H9 (cell line): Measurements from ENCODE around the gene OR2T1. TPM values are rescaled to one million over a fixed set of nuclear protein-coding genes. Genes with fewer than 3 reads are reported as not detected.
"Not testable (repeated sequence)": the region's sequence is repeated elsewhere in the genome, so short reads cannot be mapped to it uniquely, and the experiment has no call there.

ENCODE experiments used
- DNase-seq: peaks from one replicate; pipeline ENCODE4 v3.0.0-alpha.2; 2017
- H2AFZ ChIP-seq: one replicate; pipeline ENCODE4 v1.6.1; 2013; ENCODE audit warnings: mild to moderate bottlenecking, low read length, control low read depth, moderate library complexity
- H2AK5ac ChIP-seq: 2 replicates; pipeline ENCODE4 v1.6.1; 2013; ENCODE audit warnings: low read length, control low read depth, mixed read lengths; ENCODE audit not compliant: insufficient read length
- H2BK120ac ChIP-seq: one replicate; pipeline ENCODE4 v1.6.1; 2013; ENCODE audit warnings: low read depth, mild to moderate bottlenecking, low read length, control low read depth, inconsistent platforms; ENCODE audit not compliant: poor library complexity, severe bottlenecking
- H2BK12ac ChIP-seq: 2 replicates; pipeline ENCODE4 v1.6.1; 2013; ENCODE audit warnings: low read length, control low read depth, mixed read lengths, low read depth; ENCODE audit not compliant: insufficient read length
- H2BK15ac ChIP-seq: 2 replicates; pipeline ENCODE4 v1.6.1; 2013; ENCODE audit warnings: low read depth, low read length, control low read depth
- H2BK20ac ChIP-seq: one replicate; pipeline ENCODE4 v1.6.1; 2013; ENCODE audit warnings: low read depth, mild to moderate bottlenecking, low read length, control low read depth, inconsistent platforms; ENCODE audit not compliant: poor library complexity, severe bottlenecking
- H2BK5ac ChIP-seq: 2 replicates; pipeline ENCODE4 v1.6.1; 2013; ENCODE audit warnings: low read length, control low read depth, mixed read lengths; ENCODE audit not compliant: insufficient read length
- H3K14ac ChIP-seq: 2 replicates; pipeline ENCODE4 v1.6.1; 2013; ENCODE audit warnings: low read length, control low read depth; ENCODE audit not compliant: insufficient read depth
- H3K18ac ChIP-seq: 2 replicates; pipeline ENCODE4 v1.6.1; 2013; ENCODE audit warnings: low read depth, mild to moderate bottlenecking, mixed read lengths, low read length, control low read depth; ENCODE audit not compliant: insufficient read length
- H3K23ac ChIP-seq: 2 replicates; pipeline ENCODE4 v1.6.1; 2013; ENCODE audit warnings: low read length, control low read depth, mixed read lengths, low read depth; ENCODE audit not compliant: insufficient read length
- H3K23me2 ChIP-seq: 2 replicates; pipeline ENCODE4 v1.6.1; 2013; ENCODE audit warnings: low read depth, mild to moderate bottlenecking, mixed read lengths, low read length, control low read depth; ENCODE audit not compliant: insufficient read length, poor library complexity, severe bottlenecking
- H3K27ac ChIP-seq: 2 replicates; pipeline ENCODE4 v1.5.1; 2013; ENCODE audit warnings: low read length, control low read depth, mixed read lengths, low read depth; ENCODE audit not compliant: insufficient read length
- H3K27me3 ChIP-seq: 2 replicates; pipeline ENCODE4 v1.6.1; 2013; ENCODE audit warnings: low read length, control low read depth, inconsistent platforms; ENCODE audit not compliant: insufficient read depth
- H3K4ac ChIP-seq: 2 replicates; pipeline ENCODE4 v1.6.1; 2013; ENCODE audit warnings: low read depth, mild to moderate bottlenecking, control low read depth, inconsistent platforms, low read length, moderate library complexity
- H3K4me1 ChIP-seq: 2 replicates; pipeline ENCODE4 v1.6.1; 2013; ENCODE audit warnings: low read length, control low read depth, inconsistent platforms; ENCODE audit not compliant: insufficient read depth
- H3K4me2 ChIP-seq: 2 replicates; pipeline ENCODE4 v1.6.1; 2013; ENCODE audit warnings: low read length, control low read depth, mixed read lengths; ENCODE audit not compliant: insufficient read length, insufficient read depth
- H3K56ac ChIP-seq: 2 replicates; pipeline ENCODE4 v1.6.1; 2013; ENCODE audit warnings: low read depth, mild to moderate bottlenecking, mixed read lengths, low read length, control low read depth; ENCODE audit not compliant: insufficient read length
- H3K79me1 ChIP-seq: 2 replicates; pipeline ENCODE4 v1.6.1; 2013; ENCODE audit warnings: low read depth, mild to moderate bottlenecking, moderate library complexity, low read length, control low read depth, inconsistent platforms; ENCODE audit not compliant: insufficient read depth, poor library complexity, severe bottlenecking
- H3K79me2 ChIP-seq: 2 replicates; pipeline ENCODE4 v1.6.1; 2013; ENCODE audit warnings: low read length, control low read depth, inconsistent platforms; ENCODE audit not compliant: insufficient read depth
- H3K9ac ChIP-seq: 2 replicates; pipeline ENCODE4 v1.6.1; 2013; ENCODE audit warnings: low read length, control low read depth, mixed read lengths; ENCODE audit not compliant: insufficient read length; ENCODE audit errors: extremely low read depth
- H3K9me3 ChIP-seq: one replicate; pipeline ENCODE4 v1.6.1; 2013; ENCODE audit warnings: low read depth, low read length, inconsistent platforms; ENCODE audit not compliant: control insufficient read depth
- H3T11ph ChIP-seq: one replicate; pipeline ENCODE4 v1.6.1; 2013; ENCODE audit warnings: mild to moderate bottlenecking, low read length, control low read depth, inconsistent platforms
- H4K20me1 ChIP-seq: one replicate; pipeline ENCODE4 v1.6.1; 2013; ENCODE audit not compliant: control insufficient read depth, insufficient read length, insufficient read depth
- H4K5ac ChIP-seq: 2 replicates; pipeline ENCODE4 v1.6.1; 2013; ENCODE audit warnings: low read depth, mild to moderate bottlenecking, mixed read lengths, low read length, control low read depth; ENCODE audit not compliant: insufficient read length
- H4K8ac ChIP-seq: replicated peaks from 2 replicates; pipeline ENCODE4 v1.6.1; 2013; ENCODE audit warnings: low read length, control low read depth, mixed read lengths, low read depth; ENCODE audit not compliant: insufficient read length
- H4K91ac ChIP-seq: 2 replicates; pipeline ENCODE4 v1.6.1; 2013; ENCODE audit warnings: low read depth, mild to moderate bottlenecking, moderate library complexity, mixed read lengths, low read length, control low read depth; ENCODE audit not compliant: insufficient read length
- H3K27ac Mint-ChIP-seq, 3 experiments: 2 replicates in 2 of 3; 3 replicates in 1 of 3; pipeline ENCODE4 v1.8.0; 2020 to 2021; ENCODE audit warnings: mixed read lengths in 3 of 3, mild to moderate bottlenecking in 1 of 3, moderate library complexity in 1 of 3
- H3K27me3 Mint-ChIP-seq: 2 replicates; pipeline ENCODE4 v1.8.0; 2021; ENCODE audit warnings: low read depth, mild to moderate bottlenecking, moderate library complexity, mixed read lengths
- H3K36me3 Mint-ChIP-seq, 3 experiments: 2 replicates in 2 of 3; 3 replicates in 1 of 3; pipeline ENCODE4 v1.8.0; 2020 to 2021; ENCODE audit warnings: low read depth in 3 of 3, mixed read lengths in 3 of 3; ENCODE audit not compliant: insufficient read depth in 1 of 3
- H3K4me1 Mint-ChIP-seq, 2 experiments: 2 replicates each; pipeline ENCODE4 v1.8.0; 2020; ENCODE audit warnings: mixed read lengths in 2 of 2
- H3K4me3 Mint-ChIP-seq, 2 experiments: 2 replicates in 1 of 2; 3 replicates in 1 of 2; pipeline ENCODE4 v1.8.0; 2020 to 2021; ENCODE audit warnings: mild to moderate bottlenecking in 2 of 2, mixed read lengths in 2 of 2, moderate library complexity in 1 of 2
- H3K9me3 Mint-ChIP-seq, 2 experiments: 2 replicates in 1 of 2; 3 replicates in 1 of 2; pipeline ENCODE4 v1.8.0; 2020; ENCODE audit warnings: mild to moderate bottlenecking in 2 of 2, mixed read lengths in 2 of 2, moderate library complexity in 1 of 2
- WGBS: extraction: QIAGEN DNeasy Blood & Tissue Kit; methylation state at CpG from one replicate; pipeline ENCODE4 v1.1.7; 2013; ENCODE audit warnings: missing lambda C conversion rate, low lambda C conversion rate, mixed read lengths; ENCODE audit not compliant: insufficient read length; ENCODE audit errors: extremely low coverage; 5-methylcytosine and 5-hydroxymethylcytosine counted together
- total RNA-seq: library from RNA; stranded (reverse); gene quantifications from 2 replicates; pipeline ENCODE4 v1.2.1, GENCODE V29; 2021

OR2T1 gene
- total RNA-seq, 1 experiment from 2014 or later, result not detected

DNA sequence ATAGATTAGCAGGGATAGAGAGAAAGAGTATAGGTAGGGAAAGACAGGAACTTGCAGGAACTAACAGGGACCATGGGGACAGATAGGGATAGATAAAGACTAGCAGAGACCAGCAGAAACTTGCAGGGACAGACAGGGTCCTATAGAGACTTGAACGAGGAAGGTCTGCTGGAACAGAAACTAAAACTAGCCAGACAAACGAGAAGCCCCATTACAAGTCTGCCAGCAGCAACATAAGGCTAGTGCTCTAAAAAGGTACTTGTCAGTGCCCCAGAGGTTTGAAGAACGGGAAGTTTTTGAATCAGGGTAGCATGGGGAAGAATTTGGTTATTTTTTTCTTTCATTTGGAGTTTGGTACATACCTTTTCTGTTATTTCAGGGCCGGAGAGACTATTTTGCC lies 29.4 kb downstream of the OR2T1 start:
- not testable (repeated sequence) for H2BK5ac ChIP-seq, H4K5ac ChIP-seq, H3K4me1 Mint-ChIP-seq, H2AK5ac ChIP-seq, H3K27ac ChIP-seq, H3K23me2 ChIP-seq, H2BK120ac ChIP-seq, H4K8ac ChIP-seq, H3K14ac ChIP-seq, H2BK20ac ChIP-seq, H4K20me1 ChIP-seq, H3K56ac ChIP-seq, H3K18ac ChIP-seq, H3K23ac ChIP-seq, H3T11ph ChIP-seq, H3K4me3 Mint-ChIP-seq, H3K4me1 ChIP-seq, H2BK15ac ChIP-seq, H3K79me2 ChIP-seq, H3K9ac ChIP-seq, H3K27me3 Mint-ChIP-seq, H3K4me2 ChIP-seq, DNase-seq, H3K79me1 ChIP-seq, H3K4ac ChIP-seq, H4K91ac ChIP-seq, H3K27me3 ChIP-seq, H2BK12ac ChIP-seq, H2AFZ ChIP-seq, H3K27ac Mint-ChIP-seq
- Mint-ChIP-seq H3K36me3 (peaks cover 0 to 23% (median 7%) of the 10 kb centered on the region in 3 experiments; a peak in 6 of 7 replicates), H3K9me3 (peaks cover 55 to 58% of the 10 kb centered on the region in 2 experiments)
- no CpG with 5 or more reads among the region's 4 CpGs for WGBS
- peaks cover 28% of the 10 kb centered on the region for H3K9me3 ChIP-seq

DNA sequence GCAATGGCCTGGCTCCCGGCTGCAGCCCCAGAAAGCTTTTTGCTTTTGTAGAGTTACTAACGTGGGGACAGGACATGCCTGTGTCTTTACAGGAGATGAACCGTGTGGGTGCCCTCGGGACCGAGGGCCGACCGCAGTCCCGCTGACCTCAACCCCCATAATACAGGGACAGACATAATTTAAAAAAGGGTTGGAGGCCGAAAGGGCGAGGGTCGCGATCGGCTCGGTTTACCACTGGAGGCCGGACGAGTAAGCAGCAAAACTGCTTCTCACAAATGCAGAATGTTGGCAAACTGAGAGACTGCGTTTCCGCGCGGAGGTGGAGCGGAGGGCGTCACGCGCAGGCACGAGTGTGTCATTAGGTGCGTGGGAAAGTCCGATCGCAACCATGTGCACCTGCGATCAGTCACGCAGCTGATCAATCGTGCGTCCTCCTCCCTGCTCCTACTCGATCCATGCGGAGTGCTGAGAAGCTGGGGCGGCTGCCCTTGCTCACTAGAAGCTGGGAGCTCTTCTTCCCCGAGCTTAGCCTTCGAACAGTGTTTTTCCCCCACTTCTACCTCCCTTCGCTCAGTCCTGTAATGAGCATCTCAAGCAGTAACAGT lies 31.1 kb downstream of the OR2T1 start:
- H3K9me3 Mint-ChIP-seq, result peaks cover 49 to 52% of the 10 kb centered on the region in 2 experiments
- H3K27ac Mint-ChIP-seq, result not testable (repeated sequence)
- WGBS, result no CpG with 5 or more reads among the region's 38 CpGs

More for the DNA sequence above, 31.1 kb downstream of the OR2T1 start:
- H3K4ac ChIP-seq, H4K20me1 ChIP-seq, H2BK20ac ChIP-seq, H3K4me3 Mint-ChIP-seq, H3K79me2 ChIP-seq, H4K91ac ChIP-seq, H3K27ac ChIP-seq, H3K14ac ChIP-seq, H3K4me2 ChIP-seq, H4K8ac ChIP-seq, H3K79me1 ChIP-seq, H3K23ac ChIP-seq, H3K4me1 ChIP-seq, H2BK15ac ChIP-seq, H2BK5ac ChIP-seq, DNase-seq, H3K18ac ChIP-seq, H3T11ph ChIP-seq, H2AFZ ChIP-seq, H2AK5ac ChIP-seq, H3K4me1 Mint-ChIP-seq, H3K9ac ChIP-seq, H3K56ac ChIP-seq, H4K5ac ChIP-seq, H2BK12ac ChIP-seq, H3K23me2 ChIP-seq, H3K27me3 ChIP-seq, H2BK120ac ChIP-seq, H3K27me3 Mint-ChIP-seq: not testable (repeated sequence)
- H3K9me3 ChIP-seq, result peaks cover 25% of the 10 kb centered on the region
- H3K36me3 Mint-ChIP-seq, result peaks cover 0 to 18% (median 7%) of the 10 kb centered on the region in 3 experiments; a peak in 6 of 7 replicates
